Ascending aorta (tissue), 2 donors: ENCODE results near the gene DEGS2. TPM values are rescaled to one million over a fixed set of nuclear protein-coding genes. Genes with fewer than 3 reads are reported as not detected.
A peak's percentile ranks its signal among the peaks of the same experiment; 100 is the strongest.

ENCODE experiments used
- DNase-seq, 2 donors: peaks; one replicate each; pipeline ENCODE4 v3.0.0-alpha.2; 2019; ENCODE audit warnings: low spot score in 2 of 2
- H3K27ac ChIP-seq, 2 donors: fragments of 200-600 bp; sonication (generic); one replicate each; pipeline ENCODE4 v1.5.1; 2016 to 2017; ENCODE audit warnings: mild to moderate bottlenecking in 1 of 2
- H3K27me3 ChIP-seq: fragments of 200-600 bp; sonication (generic); one replicate; pipeline ENCODE4 v1.5.1; 2017
- H3K36me3 ChIP-seq, 2 donors: fragments of 200-600 bp; sonication (generic); one replicate each; pipeline ENCODE4 v1.5.1; 2016
- H3K4me1 ChIP-seq, 2 donors: fragments of 200-600 bp; sonication (generic); one replicate each; pipeline ENCODE4 v1.5.1; 2016 to 2017; ENCODE audit warnings: mild to moderate bottlenecking in 1 of 2
- H3K4me3 ChIP-seq, 2 donors: fragments of 200-600 bp; sonication (generic); one replicate each; pipeline ENCODE4 v1.5.1; 2016 to 2017; ENCODE audit warnings: mild to moderate bottlenecking in 1 of 2
- H3K9me3 ChIP-seq, 2 donors: fragments of 200-600 bp; sonication (generic); one replicate each; pipeline ENCODE4 v1.5.1; 2016
- intact Hi-C: fragments of 100-400 bp; cut with DNase I; formaldehyde crosslinking; loops from one replicate; pipeline ENCODE4 v1.15.1; 2023
- total RNA-seq: library from RNA; depleted of rRNA; stranded (reverse); fragments of >200 nt; gene quantifications from one replicate; pipeline ENCODE4 v1.1.0, GENCODE V29; 2016
- TF ChIP-seq, protein P1 (sequence below), 3 experiments: fragments of 200-600 bp in 2 of 3; fragments of 450-650 bp in 1 of 3; sonication (generic) in 2 of 3; IDR thresholded peaks; one replicate each; pipeline ENCODE4 v1.5.1; 2016 to 2019; ENCODE audit warnings: antibody characterized with exemption in 3 of 3, mild to moderate bottlenecking in 1 of 3, moderate library complexity in 1 of 3

Gene DEGS2
- total RNA-seq, 1 donor from 2014 or later, result 1.6 TPM

DNA sequence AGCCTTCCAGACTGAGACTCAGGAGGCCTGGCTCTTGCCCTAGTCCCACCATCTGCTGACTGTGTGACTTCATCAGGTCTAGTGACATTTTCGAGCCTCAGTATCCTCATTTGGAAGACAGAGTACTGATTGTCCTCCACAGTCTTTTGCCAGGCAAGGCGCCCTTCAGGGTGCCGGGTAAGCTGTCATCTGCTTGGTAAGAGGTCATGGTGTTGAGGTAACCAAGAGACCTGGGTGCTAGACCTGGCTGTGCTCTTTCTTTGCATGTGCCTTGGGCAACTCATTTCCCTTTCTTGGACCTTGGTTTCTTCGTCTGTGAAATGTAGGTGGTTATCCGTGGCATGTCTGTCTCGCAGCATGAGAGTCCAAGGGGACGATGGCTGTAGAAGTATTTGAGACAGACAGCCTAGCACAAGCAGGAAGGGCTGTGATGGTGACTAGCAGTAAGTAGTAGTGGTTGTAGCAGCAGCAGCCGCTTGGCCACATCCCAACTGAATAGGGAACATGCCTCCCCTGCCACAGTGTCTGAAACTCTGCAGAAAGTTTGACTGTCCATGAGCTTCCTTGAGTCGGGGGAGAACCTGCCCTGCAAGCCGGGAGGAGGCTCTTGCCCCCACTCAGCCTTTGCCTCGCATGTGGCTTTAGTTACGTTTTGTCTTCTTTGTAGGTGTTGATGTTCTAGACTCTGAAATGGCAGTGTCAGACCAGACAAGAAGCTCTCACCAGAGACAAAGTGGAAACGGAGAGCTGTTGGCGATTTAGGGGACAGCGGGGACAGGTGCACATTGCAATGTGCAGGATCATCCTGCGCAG lies 53.9 kb downstream of the DEGS2 start:
- Histone ChIP-seq H3K36me3 (no peaks in the 10 kb centered on the region), H3K27me3 (no peaks in the 10 kb centered on the region), H3K27ac (peak overlapping the region; percentile 61 to 81), H3K9me3 (no peaks in the 10 kb centered on the region), H3K4me1 (peaks cover 21 to 40% of the 10 kb centered on the region in 2 donors), H3K4me3 (no peak overlapping the region)
- no peak for DNase-seq
- intact Hi-C loops, result loop anchor here (5.0 to 10.0 kb wide), 3 partner anchors 48 to 371 kb away; no protein-coding TSS in a partner anchor
- TF ChIP-seq, protein P1, sequence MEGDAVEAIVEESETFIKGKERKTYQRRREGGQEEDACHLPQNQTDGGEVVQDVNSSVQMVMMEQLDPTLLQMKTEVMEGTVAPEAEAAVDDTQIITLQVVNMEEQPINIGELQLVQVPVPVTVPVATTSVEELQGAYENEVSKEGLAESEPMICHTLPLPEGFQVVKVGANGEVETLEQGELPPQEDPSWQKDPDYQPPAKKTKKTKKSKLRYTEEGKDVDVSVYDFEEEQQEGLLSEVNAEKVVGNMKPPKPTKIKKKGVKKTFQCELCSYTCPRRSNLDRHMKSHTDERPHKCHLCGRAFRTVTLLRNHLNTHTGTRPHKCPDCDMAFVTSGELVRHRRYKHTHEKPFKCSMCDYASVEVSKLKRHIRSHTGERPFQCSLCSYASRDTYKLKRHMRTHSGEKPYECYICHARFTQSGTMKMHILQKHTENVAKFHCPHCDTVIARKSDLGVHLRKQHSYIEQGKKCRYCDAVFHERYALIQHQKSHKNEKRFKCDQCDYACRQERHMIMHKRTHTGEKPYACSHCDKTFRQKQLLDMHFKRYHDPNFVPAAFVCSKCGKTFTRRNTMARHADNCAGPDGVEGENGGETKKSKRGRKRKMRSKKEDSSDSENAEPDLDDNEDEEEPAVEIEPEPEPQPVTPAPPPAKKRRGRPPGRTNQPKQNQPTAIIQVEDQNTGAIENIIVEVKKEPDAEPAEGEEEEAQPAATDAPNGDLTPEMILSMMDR (IDR thresholded peaks at IDR 0.05), result no peak

DNA sequence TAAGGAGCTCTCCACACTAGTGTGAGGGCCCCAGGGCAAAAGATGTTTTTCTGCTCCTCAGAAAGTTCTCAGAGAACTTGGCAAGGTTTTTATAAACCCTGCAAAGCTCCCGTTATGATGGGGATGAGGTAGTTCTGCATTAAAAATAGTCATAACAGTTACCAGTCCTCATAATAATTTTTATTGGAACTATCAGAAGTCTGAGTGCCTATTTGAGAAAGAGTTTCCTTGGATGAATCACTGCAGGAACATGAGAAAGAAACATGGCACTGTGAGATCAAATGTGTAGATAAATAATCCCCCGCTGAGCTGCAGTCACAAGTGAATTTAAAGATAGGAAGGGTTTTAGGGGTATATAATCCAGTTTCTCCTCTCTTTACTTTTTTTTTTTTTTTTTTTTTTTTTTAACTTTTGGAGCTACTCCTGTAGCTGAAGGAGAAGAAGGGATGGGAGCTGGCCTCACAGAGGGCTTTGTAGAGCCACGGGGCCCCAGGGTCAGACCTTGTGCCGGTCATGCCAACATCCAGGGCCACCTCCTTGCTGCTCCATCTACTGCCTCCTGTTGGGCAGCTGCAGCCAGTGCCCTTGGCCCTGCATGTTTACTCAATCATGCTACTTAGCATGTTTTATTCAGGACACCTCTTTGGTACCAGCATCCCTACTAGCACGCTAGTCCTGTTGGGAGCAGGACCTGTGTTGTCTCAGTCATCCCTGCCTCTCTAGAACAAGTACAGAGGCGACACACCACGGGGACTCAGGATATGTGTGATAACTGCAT lies 54.7 kb downstream of the DEGS2 start:
- Histone ChIP-seq H3K4me3 (no peak overlapping the region), H3K27ac (peak overlapping the region; percentile 61 to 81), H3K27me3 (no peaks in the 10 kb centered on the region), H3K4me1 (peaks cover 21 to 40% of the 10 kb centered on the region in 2 donors), H3K36me3 (no peaks in the 10 kb centered on the region), H3K9me3 (no peaks in the 10 kb centered on the region)
- TF ChIP-seq, protein P1 (IDR thresholded peaks at IDR 0.05), result no peak
- intact Hi-C loops, result loop anchor here (5.0 to 10.0 kb wide), 3 partner anchors 47 to 370 kb away; no protein-coding TSS in a partner anchor
- no peak for DNase-seq

DNA sequence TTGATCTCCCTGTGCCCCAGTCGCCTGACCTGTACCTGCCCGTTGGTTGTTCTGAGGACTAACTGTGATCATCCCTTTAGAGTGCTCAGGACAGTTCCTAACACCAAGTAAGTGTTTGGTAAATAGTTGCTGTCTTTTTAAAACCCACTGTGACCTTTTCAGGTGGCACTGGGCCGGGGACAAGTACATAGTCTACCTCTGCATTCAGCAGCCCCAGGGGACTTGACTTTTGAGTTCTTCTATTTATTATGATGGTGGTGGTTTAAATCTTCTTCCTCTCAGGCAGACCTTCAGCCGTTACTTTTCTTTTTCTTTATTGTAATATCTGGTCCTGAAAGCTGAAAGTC lies 55.5 kb downstream of the DEGS2 start:
- peak overlapping the region; percentile 61 to 81 for H3K27ac ChIP-seq
- H3K9me3 ChIP-seq, result no peaks in the 10 kb centered on the region
- DNase-seq, result no peak
- no peak overlapping the region for H3K4me3 ChIP-seq
- H3K36me3 ChIP-seq, result no peaks in the 10 kb centered on the region
- intact Hi-C loops, result loop anchor here (10.0 kb wide), 1 partner anchor 369 kb away; no protein-coding TSS in a partner anchor
- TF ChIP-seq, protein P1 (IDR thresholded peaks at IDR 0.05), result no peak
- H3K4me1 ChIP-seq, result peaks cover 21 to 40% of the 10 kb centered on the region in 2 donors
- H3K27me3 ChIP-seq, result no peaks in the 10 kb centered on the region

DNA sequence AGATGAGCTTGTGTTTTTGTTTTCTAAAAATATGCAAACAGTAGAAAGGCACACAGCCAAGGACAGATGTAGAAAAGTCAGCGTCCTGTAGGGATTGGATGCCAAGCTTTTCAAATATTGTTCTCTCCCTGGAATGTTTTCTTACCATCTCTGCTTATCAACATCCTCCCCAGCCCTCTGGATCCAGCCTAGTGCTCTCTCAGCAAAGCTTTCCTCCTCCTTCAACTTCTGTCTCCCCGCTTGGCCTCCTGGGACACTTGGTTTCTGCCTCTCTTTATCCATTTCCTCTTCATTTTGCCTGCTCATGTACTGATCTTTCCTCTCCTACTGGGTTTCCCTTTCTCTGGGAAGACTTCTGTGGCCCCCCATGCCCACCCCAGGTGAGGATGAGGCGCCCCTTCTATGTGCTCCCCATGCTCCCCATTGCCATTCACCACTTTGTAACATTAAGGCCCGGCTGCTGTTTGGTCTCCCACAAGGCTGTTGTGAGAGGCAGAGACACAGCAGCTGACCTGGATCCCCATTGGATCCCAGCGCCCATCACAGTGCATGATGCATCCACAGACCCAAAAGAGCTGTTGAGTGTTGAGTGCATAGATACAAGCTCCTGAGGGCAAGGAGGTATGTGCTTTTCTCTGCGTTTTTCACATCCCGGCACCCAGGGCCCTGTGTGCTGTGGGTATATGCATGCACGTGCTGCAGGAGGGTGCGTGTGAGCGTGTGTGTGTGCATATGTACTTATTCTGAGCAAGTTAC lies 56.0 kb downstream of the DEGS2 start:
- H3K36me3 ChIP-seq, result no peaks in the 10 kb centered on the region
- no peaks in the 10 kb centered on the region for H3K9me3 ChIP-seq
- intact Hi-C loops, result loop anchor here (10.0 kb wide), 1 partner anchor 369 kb away; no protein-coding TSS in a partner anchor
- DNase-seq, result no peak
- no peak overlapping the region for H3K4me3 ChIP-seq
- TF ChIP-seq, protein P1 (IDR thresholded peaks at IDR 0.05), result no peak
- no peaks in the 10 kb centered on the region for H3K27me3 ChIP-seq
- peaks cover 21 to 40% of the 10 kb centered on the region in 2 donors for H3K4me1 ChIP-seq
- H3K27ac ChIP-seq, result peak overlapping the region; percentile 61 to 81

DNA sequence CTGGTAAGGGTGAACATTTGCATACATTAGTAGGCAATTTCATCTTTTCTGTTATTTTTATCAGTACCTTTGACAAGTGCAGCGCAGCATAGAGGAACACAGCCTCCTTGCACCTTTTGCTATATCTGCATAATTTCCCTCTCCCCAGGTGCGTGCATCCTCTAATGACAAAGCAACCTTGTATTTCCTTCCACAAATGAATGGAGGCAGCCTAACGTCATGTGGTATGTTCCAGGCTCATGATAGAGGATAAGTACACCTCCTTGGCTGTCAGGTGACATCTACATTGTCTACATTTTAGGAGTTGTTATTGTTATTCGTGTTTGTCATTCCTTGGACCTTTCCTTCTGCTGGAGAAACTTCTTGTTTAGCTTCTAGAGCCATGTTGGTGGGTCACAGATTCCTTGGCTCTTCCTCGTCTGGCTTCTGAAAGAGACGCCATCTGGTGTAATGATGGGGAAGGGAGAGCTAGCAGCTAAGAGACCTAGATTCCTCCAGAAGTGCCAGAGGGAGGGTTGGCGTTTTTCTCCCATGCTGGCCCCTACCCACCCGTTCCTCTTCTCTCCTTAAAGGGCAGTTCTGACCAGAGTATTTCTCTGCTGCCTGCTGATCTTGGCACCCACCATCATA lies 57.2 kb downstream of the DEGS2 start:
- intact Hi-C loops, result loop anchor here (10.0 kb wide), 1 partner anchor 367 kb away; no protein-coding TSS in a partner anchor
- Histone ChIP-seq H3K4me1 (peaks cover 21 to 37% of the 10 kb centered on the region in 2 donors), H3K27ac (peak overlapping the region; percentile 61 to 81)

More for the DNA sequence above, 57.2 kb downstream of the DEGS2 start:
- Histone ChIP-seq H3K4me3 (no peak overlapping the region), H3K36me3 (peaks cover 0 to 2% of the 10 kb centered on the region in 2 donors), H3K9me3 (no peaks in the 10 kb centered on the region), H3K27me3 (no peaks in the 10 kb centered on the region)
- no peak for DNase-seq
- TF ChIP-seq, protein P1 (IDR thresholded peaks at IDR 0.05), result no peak
